NCI-H2227 (cell line): Measurements from ENCODE around the gene TIAM2.
"Not testable (repeated sequence)": the region's sequence is repeated elsewhere in the genome, so short reads cannot be mapped to it uniquely, and the experiment has no call there.

Experiments
- DNase-seq: peaks from one replicate; lab custom pipeline; 2025; ENCODE audit not compliant: unreplicated experiment; lab: John Stamatoyannopoulos, UW

Gene TIAM2

DNA sequence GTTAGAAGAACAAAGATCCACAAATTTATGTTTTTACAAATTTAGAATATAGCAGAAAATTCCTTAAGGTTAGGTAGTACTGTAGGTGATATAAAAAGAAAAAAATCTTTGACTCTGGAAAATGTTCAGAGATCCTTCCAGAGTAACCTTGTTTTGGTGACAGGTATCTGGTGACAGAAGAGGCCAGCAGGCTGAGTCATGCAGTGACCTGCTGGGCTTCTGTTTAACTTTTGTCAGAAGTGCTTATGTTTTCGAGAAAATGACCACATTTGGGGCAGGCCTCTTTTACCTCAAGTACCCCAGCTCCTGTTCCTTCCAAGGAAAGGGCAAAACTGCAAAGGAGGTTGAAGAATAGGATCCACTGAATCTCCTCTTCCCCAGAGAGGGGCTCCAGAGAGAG, 258.2 kb downstream of the TIAM2 start:
- no peak for DNase-seq

DNA sequence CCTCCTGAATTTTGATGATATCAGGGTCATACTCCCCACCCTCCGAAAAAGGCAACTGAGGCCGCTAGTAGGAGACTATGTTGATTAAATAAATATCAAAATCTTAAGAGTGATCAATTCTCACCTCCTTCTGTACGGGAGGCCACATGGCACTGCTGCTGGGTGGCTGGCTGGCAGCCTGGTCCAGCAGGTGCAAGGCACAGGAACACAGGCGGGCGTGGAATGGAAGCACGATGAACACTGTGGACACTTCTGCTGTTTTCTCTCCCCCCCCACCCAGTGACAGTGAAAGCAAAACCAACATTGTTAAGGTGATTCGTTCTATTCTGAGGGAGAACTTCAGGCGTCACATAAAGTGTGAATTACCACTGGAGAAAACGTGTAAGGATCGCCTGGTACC, 259.0 kb downstream of the TIAM2 start:
- DNase-seq: no peak

DNA sequence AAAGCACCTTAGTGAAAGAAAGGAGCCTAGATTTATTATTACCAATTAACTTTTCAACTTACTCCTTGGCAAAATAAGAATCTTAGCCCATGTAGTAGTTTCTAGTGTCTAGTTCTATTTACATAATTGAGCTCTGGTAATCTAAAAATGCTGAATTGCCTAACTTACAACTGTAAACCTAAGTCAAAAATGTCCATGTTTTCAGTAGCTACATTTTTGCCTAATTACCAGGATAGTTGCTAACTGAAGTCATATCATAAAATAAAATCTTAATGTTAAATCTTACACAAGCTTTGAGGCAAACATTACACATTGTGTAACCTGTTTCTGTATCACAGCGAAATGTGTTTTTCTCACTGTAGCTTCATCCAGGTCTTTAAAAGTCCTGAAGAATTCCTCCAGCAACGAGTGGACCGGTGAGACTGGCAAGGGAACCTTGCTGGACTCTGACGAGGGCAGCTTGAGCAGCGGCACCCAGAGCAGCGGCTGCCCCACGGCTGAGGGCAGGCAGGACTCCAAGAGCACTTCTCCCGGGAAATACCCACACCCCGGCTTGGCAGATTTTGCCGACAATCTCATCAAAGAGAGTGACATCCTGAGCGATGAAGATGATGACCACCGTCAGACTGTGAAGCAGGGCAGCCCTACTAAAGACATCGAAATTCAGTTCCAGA, 261.1 kb downstream of the TIAM2 start:
- no peak for DNase-seq

DNA sequence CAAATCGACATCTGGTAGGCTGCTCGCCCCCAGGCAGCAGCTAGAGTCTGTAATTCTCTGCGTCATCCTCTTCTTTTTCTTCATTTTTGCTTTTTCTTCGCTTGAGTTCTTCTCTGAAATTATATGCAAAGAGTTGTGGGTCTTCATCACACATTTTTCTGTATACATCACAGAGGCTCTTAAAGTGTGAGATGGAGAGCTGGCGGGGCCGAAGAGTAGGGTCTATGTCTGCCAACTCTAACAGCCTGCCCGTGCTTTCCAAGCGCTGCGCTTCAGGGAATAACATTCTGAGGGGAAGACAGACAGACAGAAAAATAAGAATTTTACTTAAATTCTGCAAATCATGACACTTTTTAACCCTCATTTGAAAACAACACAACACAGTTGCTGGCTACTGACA, 262.7 kb downstream of the TIAM2 start:
- no peak for DNase-seq

DNA sequence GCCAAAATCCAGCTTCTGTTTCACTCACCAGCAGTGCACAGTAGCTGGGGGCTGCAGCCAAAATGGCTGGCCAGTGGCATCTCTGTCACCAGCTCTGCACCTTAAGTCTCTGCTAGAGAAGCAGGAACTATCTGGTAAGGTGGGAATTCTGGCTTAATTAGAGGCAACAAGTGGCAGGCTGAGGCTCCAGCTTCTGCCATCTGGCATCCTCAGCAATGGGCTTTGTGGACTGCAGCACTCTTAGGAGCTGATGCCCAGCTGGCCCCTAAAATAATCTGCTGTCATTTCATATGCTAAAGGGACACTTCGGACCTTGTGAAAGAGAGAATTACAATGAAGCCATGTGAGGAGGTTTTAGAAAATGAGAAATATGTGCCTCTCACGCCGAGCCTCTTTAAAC, 264.1 kb downstream of the TIAM2 start:
- DNase-seq: no peak

DNA sequence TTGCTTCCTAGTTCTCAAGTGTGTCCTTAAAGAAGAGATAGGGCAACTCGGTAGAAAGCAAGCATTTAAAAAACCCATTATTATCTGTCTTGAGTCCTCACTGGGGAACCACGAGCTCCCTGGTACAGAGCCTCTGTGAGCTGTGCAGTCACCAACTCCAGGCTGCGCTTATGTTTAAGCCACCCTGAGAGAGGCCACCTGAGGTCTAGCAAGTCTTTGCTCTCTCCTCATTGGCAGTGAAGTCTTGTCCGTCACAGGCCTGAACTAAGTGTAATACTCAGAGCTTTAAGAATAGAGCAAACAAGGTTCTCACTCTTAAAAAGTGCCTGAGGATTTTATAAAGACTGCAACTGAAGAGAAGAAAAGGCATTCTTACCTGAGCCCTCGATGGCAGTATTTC, 264.8 kb downstream of the TIAM2 start:
- DNase-seq: no peak

DNA sequence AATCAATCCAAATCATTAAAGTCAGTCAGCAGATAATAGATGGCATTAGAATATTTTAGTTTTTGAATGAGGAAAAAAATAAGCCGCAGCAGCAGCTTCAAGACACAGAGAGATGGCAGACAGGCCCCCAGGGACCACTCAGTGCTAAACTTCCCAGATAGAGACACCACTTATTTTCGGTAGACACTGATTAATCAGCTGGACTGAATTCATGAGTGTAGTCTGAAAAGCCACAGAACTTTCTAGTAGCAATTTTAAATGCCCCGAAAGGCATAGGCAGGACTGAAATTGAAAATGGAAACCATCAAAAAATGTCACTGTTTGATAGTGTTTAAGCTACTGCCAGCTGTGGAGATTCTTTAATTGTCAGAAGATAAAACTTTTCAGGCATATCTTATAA, 265.6 kb downstream of the TIAM2 start:
- DNase-seq: no peak

DNA sequence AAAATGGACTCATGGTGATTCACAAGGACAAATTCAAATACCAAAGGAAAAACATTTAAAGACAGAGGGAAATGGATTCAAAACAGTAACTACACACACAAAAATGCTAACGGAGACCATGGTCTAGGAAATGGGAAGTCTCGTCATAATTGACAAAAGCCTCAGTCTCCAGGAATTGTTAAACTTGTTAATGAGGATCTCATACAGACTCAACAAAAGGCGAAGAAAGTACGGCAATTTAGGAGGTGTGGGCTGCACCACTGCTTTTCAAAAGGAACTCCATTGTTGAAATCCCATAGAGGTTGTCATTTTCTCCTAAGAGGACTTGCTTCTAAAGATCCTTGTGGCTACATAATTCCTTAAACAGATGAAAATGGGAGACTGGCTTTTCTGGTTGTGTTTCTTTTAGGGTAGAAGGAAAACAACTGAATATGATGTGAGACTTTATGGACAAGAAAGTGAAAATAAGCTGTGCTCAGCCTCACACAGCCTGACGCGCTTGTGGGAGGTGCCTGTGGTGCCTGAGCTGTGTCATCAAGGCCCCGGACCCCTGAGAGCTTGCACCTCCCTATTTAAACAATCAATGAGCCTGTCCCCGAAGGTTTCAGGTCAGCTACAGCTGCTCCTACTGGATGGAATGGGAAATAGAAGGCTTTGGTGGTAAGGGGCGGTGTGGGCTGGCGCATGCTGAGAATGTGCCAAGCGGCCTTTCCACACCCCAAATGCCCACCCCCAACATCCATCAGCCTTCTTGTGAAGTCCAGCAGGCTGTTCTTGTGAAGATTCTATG, 266.2 kb downstream of the TIAM2 start:
- no peak for DNase-seq

DNA sequence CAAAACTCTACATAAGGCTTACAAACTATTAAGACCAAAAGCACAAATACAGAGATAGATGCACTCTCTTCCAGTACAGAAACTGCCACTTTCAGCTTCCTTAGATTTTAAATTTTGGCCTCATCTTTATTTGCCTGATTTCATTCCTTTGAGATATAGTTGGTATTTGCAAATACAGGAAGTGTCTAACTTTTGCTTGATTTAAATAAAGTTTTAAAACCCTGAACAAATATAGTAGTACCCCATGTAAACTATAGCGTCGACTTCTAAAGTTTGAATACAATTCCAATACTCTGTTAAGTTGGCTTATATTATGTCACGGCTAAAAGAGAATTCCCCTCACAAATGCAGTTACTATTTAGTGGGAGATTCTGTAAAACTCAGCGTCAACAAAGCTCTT, 267.5 kb downstream of the TIAM2 start:
- no peak for DNase-seq

DNA sequence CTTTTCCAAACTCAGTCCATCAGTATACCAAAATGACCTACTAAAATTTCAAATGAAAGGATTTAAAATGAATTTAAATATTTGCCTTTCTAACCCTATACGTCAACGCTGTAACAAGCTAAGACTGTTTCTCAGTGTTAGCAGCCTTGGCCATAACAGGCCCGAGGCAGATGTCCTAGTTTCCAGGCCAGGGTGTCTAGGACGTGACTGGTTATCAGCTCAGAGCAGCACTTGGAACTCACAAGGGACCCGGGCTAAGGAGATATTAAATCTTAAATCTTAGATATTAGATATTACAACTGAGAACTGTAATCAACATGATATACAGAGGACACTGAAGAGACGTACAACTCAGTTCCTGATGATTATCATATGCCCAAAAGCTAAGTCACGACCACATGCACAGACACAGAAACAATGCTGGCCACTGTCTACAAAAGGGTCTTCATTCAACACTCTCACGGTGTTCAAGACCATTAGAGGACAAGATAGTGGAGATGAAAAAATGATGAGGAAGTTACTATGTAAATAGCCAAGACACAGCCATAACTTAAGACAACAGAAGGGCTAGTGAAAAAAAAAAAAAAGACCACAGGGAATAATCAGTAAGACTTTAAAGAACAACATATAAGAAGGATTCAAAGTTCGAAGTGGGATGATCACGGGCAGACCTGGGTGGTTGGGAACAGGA, 268.4 kb downstream of the TIAM2 start, which contains the start of gene CLDN20:
Gene CLDN20, plus strand, starts transcription at position 641 of the 691 bp plus-strand sequence. CDS start 11,707 bp downstream, outside the sequence.
- DNase-seq: no peak

DNA sequence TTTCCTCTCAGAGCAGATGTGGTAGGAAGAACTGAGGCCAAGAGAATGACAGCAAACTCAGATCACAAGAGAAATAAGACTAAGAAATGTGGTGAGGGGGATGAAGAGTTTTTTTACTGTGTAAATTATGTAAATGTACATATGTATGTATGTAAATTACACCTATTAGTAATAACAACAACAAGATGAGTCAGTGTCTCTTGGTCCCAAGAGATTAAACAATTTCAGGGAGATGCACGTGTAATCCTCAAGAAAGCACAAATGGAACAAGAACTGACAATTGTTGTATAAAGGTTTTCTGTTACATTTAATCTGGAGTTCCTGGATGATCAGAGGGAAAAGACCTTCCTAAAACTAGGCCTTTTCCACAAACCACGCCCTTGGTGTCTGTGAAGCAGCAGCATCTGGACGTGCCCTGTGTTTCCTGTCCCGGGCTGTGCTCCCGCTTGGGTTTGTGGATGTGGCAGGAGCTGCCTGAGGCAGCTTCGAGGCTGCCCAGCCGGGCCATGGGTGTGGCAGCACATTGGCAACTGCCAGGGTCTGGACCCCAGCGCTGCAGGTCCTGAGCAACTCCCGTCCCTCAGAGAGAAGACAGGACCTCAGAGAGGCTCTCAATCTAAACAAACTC, 269.7 kb downstream of the TIAM2 start:
- no peak for DNase-seq

DNA sequence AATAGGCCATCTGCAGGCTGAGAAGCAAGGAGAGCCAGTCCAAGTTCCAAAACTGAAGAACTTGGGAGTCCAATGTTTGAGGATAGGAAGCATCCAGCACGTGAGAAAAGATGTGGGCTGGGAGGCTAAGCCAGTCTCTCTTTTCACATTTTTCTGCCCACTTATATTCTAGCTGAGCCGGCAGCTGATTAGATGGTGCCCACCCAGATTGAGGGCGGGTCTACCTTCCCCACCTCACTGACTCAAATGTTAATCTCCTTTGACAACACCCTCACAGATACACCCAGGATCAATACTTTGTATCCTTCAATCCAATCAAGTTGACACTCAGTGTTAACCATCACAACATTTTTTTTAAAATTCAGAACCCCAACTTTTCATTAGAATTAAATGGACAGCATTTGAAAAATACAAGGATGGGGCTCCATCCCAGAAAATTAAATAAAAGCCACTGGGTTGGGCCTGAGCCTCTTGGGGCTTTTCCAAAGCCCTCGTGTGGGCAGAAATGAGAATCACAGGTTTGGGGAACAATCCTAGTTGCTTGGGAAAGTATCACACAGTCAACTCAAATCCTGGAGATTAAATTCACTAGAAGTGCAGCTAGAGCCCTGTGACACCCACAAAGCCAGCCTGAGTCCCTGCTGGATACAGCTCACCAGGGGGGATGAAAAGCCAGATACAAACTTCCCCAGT, 270.9 kb downstream of the TIAM2 start:
- no peak for DNase-seq

DNA sequence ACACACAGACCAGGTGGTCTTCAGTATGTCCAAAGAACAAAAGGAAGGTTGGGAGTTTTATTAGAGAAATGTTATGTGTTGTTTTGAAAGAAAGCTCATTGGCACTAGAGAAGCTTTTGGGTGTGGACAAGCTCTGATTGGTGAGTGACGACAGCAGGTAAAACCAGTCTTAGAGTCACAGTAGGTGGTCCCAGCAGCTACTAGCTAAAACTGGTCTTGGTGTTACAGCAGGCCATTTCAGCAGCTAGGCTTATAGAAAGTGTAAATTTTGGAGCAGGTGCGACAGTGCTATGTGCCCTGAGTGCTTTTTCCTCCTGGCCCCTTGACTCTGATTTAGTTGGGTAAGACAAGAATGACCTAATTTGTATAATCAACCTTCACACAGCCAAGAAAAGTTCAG, 272.3 kb downstream of the TIAM2 start:
- DNase-seq: no peak

DNA sequence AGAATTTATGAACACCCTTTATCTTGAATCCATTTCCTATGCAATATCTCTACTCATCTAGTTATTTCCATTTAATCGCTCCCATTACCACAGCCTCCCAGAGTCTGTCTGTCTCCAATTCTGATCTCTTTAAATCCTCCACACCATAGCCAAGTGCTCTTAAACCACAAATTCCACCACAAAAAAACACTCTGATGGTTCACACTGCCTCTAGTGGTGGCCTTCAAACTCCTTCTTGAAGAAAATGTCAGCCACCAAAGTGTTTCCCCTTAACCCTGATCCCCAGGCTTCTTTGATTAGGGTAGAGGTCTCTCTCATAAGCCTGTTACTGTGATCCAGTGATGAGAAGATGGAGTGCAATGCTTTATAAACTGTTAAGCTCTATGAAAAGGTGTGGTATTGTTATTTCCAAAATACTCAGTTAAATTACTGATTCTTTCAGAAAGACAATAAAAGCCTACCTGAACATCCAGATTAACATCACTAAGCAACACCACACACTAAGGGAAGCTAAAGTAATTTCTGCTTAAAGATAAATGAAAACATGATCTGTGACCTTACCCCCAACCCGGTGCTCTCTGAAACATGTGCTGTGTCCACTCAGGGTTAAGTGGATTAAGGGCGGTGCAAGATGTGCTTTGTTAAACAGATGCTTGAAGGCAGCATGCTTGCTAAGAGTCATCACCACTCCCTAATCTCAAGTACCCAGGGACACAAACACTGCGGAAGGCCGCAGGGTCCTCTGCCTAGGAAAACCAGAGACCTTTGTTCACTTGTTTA, 273.2 kb downstream of the TIAM2 start:
- DNase-seq: not testable (repeated sequence)

DNA sequence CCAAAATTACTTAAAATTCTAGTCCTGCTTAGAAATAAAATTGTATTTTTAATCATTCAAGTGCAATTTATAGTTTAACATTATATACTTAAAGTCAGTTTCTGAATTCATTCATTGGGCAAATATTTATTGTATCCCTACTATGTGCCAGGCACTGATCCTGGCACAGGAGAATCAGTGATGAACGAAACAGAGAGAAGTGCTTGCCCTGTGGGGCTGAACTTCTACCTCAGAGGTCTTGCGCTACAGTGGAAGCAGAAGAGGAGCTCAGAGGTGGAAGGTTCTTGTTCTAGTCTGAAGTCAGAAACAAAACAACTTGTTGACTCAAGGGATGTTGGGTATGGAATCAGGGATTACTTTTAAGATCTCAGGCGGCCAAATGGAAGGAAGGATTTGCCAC, 274.6 kb downstream of the TIAM2 start:
- no peak for DNase-seq

DNA sequence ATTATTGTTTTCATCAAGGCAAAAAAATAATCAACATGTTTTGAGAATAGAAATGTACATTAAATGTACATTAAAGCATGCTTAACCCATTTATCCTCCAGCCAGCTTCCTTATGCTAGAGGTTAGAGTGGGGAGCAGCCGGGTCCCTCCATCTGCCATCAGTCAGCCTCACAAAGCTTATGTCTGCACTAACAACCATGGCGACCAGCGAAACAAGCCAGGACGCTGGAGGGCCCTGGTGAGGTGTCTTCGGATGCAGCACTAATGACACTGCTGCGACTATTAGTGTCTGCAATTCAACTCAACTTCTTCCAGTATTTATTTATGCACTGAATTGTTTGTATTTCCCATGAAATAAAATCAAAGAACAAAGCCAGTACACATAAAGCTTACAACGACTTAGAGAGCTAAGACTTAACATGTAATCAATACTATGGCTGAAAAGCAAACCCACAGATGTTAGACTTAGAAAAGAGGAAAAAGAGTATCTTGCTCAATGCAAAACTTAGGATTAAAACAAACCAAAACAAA, 275.5 kb downstream of the TIAM2 start:
- peak; percentile 21 for DNase-seq

DNA sequence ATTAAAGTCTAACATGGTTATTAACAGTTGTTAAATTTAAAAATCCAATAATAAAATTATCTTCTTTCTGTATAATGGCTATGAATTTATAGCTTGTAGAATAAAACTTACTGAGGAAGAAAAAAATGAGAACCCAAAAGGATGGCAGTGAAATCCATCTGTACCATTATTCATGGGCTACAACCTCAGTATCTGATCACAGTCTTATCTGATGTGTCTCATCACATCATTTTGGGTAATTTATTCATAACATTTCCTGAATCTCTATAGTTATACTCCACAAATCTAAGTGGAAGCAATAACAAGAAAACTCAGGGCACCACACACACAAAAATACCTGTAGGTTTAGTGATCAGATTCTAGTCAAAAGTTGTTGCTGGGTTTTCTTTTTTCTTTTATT, 276.0 kb downstream of the TIAM2 start:
- no peak for DNase-seq

DNA sequence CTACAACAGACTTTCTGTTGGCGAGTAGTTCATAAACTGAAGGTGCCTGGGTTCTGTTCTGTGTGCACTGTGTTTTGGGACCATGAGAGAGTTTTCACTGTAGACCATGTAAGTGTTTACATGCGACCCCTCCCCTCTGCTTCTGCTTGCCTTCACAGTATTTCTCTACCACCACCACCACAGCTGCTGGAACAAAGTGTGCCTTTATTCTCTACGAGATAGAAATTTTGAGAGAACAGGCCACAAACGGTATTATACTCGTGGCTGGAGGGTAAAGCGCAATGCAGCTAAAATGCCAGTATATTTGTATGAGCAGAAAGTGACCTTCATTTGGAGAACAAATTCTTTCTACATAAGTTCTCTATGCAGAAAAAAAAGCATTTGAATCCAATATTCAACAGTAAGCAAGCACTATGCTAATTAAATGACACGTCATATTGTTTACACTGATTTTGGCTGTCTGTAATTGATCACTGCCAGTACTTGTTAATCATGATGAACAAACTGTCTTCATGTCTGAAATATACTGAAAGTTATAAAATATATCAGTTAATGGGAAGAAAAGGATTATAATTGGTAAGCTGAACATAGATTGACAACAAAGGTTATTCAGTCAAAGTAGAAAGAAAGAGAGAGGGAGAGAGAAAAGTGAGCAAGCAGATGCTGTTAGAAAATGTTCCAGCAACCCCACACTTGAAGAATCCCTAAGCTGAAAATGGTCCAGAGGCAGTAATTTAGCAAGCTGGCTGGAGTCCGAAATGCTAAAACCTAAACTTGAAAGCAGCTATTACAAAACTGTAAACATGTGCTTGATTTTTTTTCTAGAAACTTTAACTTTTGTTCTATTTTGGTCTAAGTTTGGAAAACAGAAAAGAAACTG, 277.5 kb downstream of the TIAM2 start:
- no peak for DNase-seq

DNA sequence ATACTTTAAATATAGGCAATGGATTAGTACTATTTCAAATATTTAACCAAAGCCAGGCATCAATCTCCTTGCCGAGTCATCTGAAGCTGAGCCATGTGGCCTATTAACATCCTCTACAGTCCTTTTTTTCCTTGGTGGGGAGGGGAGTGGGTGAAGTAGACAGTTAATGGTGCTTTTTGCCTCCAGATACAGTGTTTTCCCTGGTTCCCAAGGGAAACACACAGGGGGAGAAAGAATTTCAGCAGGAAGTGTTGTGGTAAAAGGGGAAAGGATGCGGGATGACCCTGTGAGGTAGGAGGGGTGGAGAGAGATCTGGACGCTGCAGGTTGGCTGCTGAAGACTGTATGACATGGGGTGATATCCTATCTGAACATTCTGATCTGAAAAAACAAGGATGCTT, 278.3 kb downstream of the TIAM2 start:
- peak; percentile 22 for DNase-seq
